ENCODE data around the gene QSOX2.

GRCh38 chr9:136191099-136191959, 54.3 kb downstream of the QSOX2 start:
- TF ChIP-seq POLR2AphosphoS5 (IDR thresholded peaks at IDR 0.05; ENCODE audit: low read depth) (no peak), CTCF (conservative IDR thresholded peaks at IDR 0.05; ENCODE audit: low read depth in 2 of 2) (no peak), EZH2phosphoT487 (IDR thresholded peaks at IDR 0.05; ENCODE audit: unreplicated experiment) (no peak), EZH2 (IDR thresholded peaks at IDR 0.05; ENCODE audit: low read depth, unreplicated experiment) (no peak), NANOG (IDR thresholded peaks at IDR 0.05; ENCODE audit: borderline replicate concordance) (no peak), ZNF114 (CRISPR knock-in tag; IDR thresholded peaks at IDR 0.05) (no peak), JUNB (IDR thresholded peaks at IDR 0.05; ENCODE audit: unreplicated experiment) (no peak)
